Measurements from ENCODE around the gene AMZ2. TPM values are rescaled to one million over a fixed set of nuclear protein-coding genes. Genes with fewer than 3 reads are reported as not detected.
"Not testable (repeated sequence)": the region's sequence is repeated elsewhere in the genome, so short reads cannot be mapped to it uniquely, and the experiment has no call there.

Gene AMZ2
- total RNA-seq, 1 donor from 2014 or later: 49.7 TPM

GRCh38 chr17:68219429-68219828 lies 28.4 kb upstream of the AMZ2 start:
- peak; percentile 5 for DNase-seq (ENCODE audit: low spot score)

GRCh38 chr17:68220186-68220585 lies 27.7 kb upstream of the AMZ2 start:
- not testable (repeated sequence) for DNase-seq (ENCODE audit: low spot score)

- DNase-seq (ENCODE audit: low spot score): peak; percentile 65
Observed at GRCh38 chr17:68220786-68221185, 27.1 kb upstream of the AMZ2 start.

- peak; percentile 16 for DNase-seq (ENCODE audit: low spot score)
Observed at GRCh38 chr17:68221786-68222185, 26.1 kb upstream of the AMZ2 start.

GRCh38 chr17:68222606-68223005 lies 25.2 kb upstream of the AMZ2 start:
- peak; percentile 2 for DNase-seq (ENCODE audit: low spot score)

GRCh38 chr17:68225055-68225454 lies 22.8 kb upstream of the AMZ2 start:
- DNase-seq (ENCODE audit: low spot score): peak; percentile 8

- not testable (repeated sequence) for DNase-seq (ENCODE audit: low spot score)
Observed at GRCh38 chr17:68228039-68228680, 19.7 kb upstream of the AMZ2 start.

- no peak for DNase-seq (ENCODE audit: low spot score)
Observed at GRCh38 chr17:68228817-68229570, 18.8 kb upstream of the AMZ2 start.

GRCh38 chr17:68229619-68230018 lies 18.2 kb upstream of the AMZ2 start:
- DNase-seq (ENCODE audit: low spot score): no peak

GRCh38 chr17:68231131-68231530 lies 16.7 kb upstream of the AMZ2 start:
- DNase-seq (ENCODE audit: low spot score): not testable (repeated sequence)

- DNase-seq (ENCODE audit: low spot score): no peak
Observed at GRCh38 chr17:68231541-68231940, 16.3 kb upstream of the AMZ2 start.

- peak; percentile 75 for DNase-seq (ENCODE audit: low spot score)
Observed at GRCh38 chr17:68232741-68233140, 15.1 kb upstream of the AMZ2 start.

GRCh38 chr17:68234726-68235335 lies 13.0 kb upstream of the AMZ2 start:
- not testable (repeated sequence) for DNase-seq (ENCODE audit: low spot score)

- DNase-seq (ENCODE audit: low spot score): not testable (repeated sequence)
Observed at GRCh38 chr17:68235336-68235791, 12.5 kb upstream of the AMZ2 start.

- not testable (repeated sequence) for DNase-seq (ENCODE audit: low spot score)
Observed at GRCh38 chr17:68237369-68238163, 10.3 kb upstream of the AMZ2 start.

GRCh38 chr17:68238164-68238870 lies 9.5 kb upstream of the AMZ2 start:
- no peak for DNase-seq (ENCODE audit: low spot score)

- no peak for DNase-seq (ENCODE audit: low spot score)
Observed at GRCh38 chr17:68238871-68239253, 9.0 kb upstream of the AMZ2 start.

- DNase-seq (ENCODE audit: low spot score): no peak
Observed at GRCh38 chr17:68239632-68240366, 8.0 kb upstream of the AMZ2 start.

GRCh38 chr17:68246271-68247028 lies 1.4 kb upstream of the AMZ2 start:
- no peak for DNase-seq (ENCODE audit: low spot score)

Measured in mesenteric fat pad (tissue), 1 donor.